ENCODE data around the gene TPSG1.
"Not testable (repeated sequence)": the region's sequence is repeated elsewhere in the genome, so short reads cannot be mapped to it uniquely, and the experiment has no call there.

The TPSG1 gene

DNA sequence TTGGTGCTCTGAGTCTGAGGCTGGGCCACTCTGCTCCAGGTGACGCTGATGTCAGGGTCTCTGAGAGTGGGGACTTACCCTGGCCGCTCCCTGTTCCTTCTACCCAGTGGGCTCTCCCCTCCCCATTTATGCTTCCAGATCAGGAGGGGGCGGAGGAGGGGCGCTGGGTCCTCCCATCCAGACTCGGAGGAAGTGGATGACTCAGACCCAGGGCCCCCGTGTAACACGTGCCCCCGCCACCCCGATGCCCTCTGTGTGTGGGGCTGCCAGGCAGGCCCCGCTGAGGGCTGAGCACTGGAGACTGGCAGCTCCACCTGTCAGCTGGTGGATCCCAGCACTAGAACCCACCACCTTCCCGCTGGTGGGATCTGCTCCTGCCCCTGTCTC lies 5.0 kb upstream of the TPSG1 start, which contains the start of gene TPSB2:
Gene TPSB2 (minus strand): TSS at position 101 of the 387 bp plus-strand sequence. CDS start 233 bp downstream, outside the sequence.
- DNase-seq, result not testable (repeated sequence)

DNA sequence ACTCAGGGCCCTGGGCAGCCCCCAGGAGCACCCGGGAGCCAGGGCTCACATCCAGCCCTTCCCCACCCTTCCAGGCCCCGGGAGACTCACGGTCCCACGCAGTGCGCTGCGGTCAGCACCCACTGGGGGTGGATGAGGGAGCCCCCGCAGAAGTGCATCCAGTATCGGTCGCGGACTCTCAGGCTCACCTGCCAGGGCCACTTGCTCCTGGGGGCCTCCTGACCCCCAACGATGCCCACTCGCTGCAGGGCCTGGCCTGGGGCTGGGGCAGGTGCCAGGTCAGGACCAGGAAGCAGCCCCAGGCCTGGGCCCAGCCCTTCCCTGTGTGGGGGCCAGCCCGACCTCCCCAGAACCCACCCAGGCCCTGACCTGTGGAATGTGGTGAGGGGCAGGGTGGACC lies 4.4 kb upstream of the TPSG1 start:
- not testable (repeated sequence) for DNase-seq

DNA sequence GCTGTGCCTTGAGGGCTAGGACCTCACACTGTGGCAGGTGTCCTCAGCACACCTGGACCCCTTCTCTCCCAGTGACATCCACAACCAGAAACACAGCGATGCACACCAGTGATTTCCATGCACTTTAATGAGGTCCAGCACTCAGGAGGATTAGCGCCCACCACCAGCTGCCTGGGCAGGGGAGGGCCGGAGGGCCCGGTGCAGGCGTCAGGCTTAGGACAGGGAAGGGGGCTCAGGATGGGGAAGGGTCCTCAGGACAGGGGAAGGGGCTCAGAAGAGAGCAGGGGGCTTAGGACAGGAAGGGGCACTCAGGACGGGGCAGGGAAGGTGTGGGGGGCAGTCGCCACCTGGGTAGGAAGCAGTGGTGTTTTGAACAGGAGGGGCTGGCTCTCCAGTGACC lies 3.2 kb upstream of the TPSG1 start:
- DNase-seq, result not testable (repeated sequence)

DNA sequence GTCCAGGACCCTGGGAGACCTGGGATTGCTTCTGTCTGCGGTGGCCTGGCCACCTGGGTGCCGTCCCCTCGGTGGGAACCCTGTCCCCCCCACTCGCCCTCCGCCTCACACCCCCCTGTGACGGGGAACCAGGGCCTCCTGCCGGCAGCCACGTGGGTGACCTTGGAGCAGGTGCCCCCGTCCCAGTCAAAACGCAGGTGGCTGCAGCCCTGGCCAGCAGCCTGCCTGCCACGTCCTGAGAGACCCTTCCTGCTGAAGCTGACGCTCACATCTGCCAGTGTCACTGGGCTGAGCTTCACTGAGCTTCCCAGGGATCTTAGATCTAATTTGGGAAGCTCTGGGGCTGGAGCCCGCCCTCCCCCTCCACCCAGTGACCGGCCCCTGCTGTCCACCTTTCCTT lies 1.6 kb upstream of the TPSG1 start:
- not testable (repeated sequence) for DNase-seq

DNA sequence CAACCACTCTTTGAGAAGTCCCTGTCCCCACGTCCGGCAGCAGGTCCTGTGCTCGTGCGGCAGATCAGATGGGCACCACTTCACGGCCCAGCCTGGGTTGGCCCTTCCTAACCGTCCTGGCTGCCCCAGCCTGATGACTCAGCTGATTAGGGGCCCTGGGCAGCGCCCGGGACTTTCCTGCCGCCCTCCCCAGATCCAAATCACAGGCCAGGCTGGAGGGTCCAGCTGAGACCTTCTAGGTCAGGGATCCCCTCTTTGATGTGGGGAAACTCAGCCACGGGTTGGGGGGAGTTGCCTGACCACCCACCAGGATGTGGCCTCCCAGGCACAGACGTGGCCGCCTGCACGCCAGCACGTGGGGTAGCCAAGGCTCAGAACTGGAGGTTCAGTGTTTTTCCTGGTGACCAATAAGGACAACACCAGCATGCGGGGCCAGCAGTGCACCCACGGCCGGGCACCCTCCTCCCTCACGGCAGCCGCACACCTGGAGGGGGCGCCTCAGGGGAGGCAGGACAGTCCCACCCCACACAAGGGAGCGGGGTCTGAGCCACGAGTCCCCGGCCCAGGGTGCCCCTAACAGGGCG lies 752 bp upstream of the TPSG1 start:
- not testable (repeated sequence) for DNase-seq

DNA sequence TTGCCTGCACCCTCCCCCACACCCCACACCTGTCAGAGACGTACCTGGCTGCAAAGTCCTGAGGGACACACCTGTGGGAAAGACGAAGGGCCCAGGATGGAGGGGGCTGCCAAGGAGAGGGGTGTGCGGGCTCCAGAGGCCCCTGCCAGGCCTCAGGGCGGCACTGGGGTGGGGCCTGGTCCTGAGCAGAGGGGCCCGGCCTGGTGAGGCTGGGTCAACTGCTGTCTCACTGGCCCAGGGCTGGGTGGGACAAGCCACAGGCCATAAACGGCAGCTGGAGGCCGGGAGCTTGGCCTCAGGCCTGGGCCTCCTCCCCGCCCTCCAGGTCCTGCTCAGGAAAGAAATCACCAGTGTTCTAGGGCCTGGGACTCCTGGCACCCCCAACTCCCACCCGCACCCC lies 510 bp downstream of the TPSG1 start:
- no peak for DNase-seq

DNA sequence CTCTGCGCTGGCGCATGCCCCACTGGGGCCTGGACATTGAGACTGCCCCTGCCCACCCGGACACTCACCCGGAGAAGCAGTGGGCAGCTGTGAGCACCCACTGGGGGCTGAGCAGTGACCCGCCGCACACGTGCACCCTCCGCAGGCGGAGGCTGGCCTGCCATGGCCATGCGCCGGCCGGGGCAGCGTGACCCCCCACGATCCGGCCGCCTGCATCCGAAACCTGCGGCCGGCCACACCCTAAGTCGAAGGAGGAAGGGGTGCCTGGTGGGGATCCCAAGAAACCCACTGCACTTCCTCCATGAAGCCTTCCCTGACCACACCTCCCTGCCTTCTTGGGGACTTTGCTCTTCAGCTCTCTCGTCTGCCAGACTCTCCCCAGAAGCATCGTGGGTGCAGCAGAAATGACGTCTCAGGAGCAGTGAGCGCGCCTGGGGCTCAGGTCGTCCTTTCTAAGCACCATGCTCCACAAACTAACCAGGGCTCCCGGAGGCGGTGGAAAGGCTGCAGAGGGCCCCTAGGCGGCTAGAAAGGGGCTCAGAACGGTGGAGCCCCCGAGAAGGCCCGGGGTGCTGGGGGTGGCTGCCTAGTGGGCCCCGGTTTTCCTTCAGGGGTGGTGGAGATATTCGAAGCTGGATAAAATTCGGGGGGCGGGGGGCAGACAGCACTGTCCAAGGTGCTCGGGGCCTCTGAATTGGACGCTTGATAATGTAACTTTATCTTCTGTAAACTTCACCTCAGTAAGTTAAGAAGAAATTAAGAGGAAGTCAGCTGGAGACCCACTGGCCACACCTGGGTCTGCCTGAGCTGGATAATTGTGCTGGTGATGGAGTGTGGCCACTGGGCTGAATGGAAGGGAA lies 1.5 kb downstream of the TPSG1 start:
- DNase-seq, result no peak

DNA sequence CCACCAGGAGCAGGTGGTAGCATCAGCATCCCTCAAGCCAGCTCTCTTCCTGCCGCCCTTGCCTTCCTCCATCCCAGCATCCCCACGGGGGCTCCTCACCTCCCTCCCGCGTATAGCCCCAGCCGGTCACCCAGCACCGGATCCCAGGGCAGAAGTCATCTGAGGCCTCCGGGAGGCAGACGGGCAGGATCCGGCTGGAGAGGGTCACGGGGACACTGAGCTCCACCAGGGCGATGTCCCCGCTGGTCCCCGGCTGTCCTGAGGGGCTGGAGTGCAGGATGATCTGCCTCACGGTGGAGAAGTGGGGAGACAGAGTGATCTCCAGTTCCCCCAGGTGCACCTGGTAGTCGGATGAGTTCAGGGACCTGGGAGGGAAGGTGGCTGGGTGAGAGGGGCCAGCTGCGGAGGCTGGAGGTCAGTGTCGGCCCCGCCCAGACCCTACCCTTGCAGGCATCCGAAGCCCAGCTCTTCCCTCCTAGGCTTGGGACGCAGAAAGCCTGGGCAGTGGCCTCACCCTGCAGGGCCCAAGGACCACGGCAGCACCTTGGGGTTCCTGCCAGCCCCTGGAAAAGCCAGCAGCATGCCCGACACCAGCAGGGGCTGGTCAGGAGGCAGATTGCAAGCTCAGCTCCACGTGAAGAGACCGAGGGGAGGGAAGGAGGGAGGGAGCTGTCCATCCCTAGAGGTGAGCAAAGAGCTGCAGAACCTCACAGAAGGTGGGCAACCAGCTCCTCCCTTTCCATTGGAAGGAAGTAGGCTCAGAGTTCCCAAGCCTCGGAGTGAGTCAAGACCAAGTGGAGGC lies 2.3 kb downstream of the TPSG1 start:
- DNase-seq, result no peak

DNA sequence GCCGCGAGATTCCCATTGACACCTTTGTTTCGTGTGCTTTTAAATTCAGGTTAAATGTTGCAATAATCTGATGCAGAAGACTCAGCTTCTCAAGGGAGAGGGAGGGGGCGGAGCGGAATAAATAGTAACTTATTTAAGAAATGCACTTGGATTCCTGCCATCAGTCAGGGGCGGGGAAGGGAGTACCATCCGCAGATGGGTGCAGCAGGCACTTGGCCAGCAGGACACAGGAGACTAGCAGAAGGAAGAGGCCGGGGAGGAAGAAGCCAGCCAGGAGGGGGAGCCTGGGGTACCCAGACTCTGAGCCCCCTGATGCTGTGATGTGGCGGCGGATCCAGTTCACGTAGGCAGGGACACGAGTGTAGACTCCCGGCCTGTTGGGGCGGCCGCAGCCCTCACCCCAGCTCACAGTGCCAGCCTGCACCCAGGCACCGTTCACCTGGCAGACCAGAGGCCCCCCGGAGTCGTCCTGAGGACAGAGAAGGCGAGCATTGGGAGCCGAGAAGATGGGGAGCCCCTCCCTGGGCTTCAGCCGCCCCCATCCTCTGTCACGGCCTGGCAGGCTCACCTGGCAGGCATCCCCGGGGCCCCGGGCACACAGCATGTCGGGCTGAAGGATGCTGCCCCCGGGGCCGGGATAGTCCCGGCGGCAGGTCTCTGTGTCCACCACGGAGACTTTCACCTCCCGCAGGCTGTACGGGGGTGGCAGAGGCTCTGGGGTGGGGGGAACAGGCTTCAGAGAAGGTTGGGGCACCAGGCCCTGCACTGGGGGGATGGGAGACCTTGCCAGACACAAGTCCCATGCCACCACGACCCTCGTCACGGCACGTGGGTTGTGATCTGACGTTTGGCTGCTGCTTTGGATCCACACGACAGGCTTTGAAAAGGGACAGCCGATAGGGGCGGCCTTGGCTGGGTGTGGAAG lies 3.2 kb downstream of the TPSG1 start:
- no peak for DNase-seq

DNA sequence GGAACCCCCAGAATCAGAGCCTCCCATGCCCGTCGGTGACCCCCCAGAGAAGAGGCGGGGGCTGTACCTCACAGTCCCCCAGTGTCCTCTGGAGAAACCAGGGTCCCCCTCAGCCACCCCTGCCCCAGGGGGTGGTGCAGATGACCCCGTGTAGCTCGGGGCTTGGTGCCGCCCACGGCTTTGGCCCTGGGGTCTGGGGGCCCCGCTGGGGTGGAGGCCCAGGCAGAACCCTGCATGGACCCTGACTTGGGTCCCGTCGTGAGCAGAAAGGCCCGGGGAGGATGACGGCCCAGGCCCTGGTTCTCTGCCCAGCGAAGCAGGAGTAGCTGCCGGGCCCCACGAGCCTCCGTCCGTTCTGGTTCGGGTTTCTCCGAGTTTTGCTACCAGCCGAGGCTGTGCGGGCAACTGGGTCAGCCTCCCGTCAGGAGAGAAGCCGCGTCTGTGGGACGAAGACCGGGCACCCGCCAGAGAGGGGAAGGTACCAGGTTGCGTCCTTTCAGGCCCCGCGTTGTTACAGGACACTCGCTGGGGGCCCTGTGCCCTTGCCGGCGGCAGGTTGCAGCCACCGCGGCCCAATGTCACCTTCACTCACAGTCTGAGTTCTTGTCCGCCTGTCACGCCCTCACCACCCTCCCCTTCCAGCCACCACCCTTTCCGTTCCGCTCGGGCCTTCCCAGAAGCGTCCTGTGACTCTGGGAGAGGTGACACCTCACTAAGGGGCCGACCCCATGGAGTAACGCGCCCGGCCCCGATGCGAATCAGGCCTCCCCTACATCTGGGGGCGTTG lies 4.0 kb downstream of the TPSG1 start:
- no peak for DNase-seq

DNA sequence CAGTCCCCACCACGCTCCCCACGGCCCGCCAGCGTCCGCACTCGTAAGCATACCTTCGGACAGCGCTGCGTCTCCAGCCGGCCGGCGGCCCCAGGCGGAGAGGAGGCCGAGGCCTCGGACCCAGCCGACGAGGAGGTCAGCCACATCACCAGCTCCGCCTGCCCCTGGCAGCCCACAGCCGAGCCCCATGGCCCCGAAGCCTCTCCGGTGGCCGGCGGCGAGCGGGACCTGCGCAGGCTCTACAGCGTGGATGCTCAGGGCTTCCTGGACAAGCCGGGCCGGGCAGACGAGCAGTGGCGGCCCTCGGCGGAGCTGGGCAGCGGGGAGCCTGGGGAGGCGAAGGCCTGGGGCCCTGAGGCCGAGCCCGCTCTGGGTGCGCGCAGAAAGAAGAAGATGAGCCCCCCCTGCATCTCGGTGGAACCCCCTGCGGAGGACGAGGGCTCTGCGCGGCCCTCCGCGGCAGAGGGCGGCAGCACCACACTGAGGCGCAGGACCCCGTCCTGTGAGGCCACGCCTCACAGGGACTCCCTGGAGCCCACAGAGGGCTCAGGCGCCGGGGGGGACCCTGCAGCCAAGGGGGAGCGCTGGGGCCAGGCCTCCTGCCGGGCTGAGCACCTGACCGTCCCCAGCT lies 4.9 kb downstream of the TPSG1 start:
- DNase-seq, result no peak

DNA sequence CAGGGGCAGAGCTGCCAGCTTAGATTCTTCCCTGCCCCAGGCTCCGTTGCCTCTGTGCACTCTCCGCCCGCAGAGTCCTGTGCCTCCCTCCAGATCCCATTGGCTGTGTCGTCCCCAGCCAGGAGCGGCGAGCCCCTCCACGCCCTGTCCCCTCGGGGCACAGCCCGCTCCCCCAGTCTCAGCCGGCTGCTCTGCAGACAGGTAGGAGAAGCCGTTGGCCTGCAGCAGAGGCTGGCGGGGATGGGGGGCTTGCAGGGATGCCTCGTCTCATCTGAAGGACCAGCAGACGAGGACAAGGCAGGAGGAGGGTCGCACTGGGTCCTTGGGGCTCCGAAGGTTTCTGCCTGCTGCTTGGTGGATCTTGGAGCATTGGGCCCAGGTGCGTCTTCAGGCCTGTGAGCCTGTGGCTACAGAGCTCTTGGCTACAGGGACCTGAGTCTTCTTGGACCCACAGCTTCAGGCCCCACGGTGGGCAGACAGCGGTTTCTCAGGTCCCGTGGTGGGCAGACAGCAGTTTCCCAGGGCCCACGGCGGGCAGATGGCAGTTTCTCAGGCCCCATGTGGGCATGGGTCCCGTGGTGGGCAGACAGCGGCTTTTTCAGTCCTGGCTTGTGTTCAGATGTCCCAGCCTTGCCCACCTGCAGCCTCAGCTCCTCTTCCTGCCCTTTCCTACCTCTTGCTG lies 6.0 kb downstream of the TPSG1 start:
- no peak for DNase-seq

DNA sequence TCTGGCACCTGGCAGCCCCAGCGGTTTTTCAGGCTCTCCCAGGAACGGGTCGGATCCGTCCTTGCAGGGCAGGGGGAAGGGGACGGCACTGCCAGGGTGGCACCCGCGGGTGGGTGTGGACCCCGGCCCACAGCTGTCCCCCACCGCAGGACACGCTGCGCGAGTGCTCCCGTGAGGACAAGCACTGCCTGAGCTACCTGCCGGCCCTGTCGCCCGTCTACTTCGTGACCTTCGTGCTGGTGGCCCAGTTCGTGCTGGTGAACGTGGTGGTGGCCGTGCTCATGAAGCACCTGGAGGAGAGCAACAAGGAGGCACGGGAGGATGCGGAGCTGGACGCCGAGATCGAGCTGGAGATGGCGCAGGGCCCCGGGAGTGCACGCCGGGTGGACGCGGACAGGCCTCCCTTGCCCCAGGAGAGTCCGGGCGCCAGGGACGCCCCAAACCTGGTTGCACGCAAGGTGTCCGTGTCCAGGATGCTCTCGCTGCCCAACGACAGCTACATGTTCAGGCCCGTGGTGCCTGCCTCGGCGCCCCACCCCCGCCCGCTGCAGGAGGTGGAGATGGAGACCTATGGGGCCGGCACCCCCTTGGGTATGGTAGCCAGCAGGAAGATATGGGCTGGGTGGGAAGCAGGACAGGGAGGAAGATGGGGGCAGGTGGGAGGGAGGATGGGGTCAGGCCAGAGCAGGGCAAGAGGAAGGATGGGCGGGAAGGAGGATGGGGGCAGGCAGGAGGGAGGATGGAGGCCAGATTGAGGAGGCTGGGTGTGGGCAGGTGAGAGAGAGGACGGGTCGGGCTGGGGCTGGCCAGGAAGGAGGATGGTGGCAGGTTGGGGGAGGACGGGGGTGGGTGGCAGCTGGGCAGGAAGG lies 6.8 kb downstream of the TPSG1 start:
- no peak for DNase-seq

DNA sequence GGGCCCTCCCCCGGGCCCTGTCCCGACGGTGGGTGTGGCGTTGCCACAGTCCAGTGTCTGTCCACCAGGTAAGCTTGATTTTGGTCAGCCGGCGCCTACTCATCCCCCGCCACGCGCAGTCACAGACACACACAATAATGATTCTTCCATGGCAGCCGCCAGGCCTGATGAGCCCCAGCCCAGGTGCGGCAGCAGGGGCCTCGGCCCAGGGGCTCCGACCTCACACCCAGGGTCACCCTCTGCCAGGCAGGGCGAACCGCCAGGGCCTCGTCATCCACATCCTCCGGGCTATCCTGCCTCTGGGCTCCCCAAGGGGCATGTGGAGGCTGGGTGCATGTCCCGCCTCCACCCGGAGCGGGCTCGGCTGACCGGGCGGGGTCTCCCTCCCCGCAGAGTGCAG lies 7.5 kb downstream of the TPSG1 start:
- DNase-seq, result no peak

DNA sequence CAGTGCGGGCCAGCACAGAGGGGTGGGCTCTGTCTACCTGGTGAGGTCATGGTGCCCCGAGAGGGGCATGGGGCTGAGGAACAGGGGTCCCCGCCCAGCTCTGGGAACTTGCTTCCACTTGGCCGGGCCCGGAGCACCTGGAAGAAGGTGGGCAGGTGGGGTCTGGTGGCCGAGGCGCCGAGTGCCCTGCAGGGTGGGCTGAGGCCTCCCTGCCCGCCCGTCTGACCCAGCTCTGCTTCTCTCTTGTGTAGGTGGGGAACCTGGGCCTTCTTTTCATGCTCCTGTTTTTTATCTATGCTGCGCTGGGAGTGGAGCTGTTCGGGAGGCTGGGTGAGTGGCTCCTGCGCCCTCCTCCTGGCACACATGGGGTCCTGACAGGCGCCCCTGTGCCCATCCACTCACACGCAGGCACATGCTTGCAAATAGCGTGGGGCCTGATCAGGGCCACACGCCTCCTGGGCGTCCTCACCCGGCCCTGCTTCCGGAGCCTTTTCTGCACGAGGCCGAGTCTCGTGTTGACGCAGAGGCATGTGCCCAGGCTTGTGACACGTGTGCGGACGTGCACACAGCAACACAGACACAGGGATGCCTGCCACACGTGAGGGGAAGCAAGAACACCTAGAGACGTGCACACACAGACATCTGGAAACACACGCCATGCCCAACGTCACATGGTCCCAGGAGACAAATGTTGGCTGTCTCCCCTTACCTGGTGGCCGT lies 8.2 kb downstream of the TPSG1 start:
- no peak for DNase-seq

DNA sequence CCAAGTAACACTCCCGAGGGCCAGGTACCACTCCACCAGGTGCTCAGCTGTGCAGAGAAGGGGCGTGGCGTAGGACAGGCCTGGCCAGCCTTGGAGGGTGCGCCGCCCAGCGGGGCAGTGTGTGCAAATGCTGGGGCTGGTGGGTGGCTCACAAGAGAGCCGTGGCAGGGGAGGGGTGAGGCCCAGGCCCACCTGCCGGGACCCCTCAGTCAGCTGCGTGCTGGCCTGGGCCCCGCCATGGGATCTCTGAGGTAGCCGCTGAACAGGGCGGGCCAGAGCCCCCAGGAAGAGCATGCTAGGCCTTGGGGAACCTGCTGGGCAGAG lies 8.8 kb downstream of the TPSG1 start:
- DNase-seq, result no peak

DNA sequence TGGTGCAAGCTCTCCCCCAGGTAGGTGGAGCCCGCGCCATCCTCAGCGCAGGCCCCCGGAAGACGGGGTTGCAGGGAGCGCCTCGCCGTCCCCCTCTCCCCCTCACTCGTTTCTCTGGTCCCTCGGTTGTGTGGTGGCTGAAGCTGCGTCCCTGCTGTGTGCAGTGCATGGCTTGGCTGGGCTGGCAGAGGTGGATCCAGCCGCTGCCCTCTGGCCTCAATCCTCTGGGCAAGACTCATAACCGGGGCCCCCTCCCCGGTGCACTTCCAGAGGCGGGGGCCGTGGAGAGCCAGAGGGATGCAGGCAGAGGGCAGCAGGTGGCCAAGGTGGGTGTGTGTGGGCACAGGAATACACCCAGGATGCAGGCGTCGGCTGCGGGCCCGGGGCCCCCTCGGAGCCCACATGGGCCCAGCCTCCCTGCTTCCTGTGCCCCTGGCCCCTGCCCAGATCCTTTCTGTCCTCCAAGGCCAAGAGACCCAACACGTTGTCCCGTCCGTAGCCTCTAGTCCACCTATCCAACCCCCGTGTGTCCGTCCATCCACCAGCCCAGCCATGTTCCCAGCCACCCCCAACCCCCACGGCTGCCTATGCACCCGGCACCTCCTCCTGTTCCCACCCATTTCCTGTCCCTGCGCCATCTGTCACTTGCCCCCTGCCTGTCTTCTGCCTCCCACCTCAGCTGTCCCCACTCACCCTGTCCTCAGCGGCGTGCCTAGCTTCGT lies 9.3 kb downstream of the TPSG1 start:
- DNase-seq, result no peak

DNA sequence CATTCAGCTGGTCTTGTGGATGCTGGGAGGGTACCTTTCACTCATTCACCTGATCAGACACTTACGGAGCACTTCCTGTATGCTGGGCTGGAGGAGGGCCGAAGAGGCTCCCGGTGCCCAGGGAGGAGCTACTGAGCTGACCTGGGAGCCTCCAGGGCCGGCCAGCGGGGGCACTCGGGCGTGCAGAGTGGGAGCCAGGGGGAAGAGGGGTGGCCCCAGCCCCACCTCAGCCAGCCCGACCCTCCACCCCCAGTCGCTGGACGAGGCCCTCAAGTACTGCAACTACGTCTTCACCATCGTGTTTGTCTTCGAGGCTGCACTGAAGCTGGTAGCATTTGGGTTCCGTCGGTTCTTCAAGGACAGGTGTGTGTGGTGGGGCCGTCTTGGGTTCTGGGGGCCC lies 10.3 kb downstream of the TPSG1 start:
- DNase-seq, result no peak

Measured in activated CD4-positive, CD25-positive, alpha-beta regulatory T cell treated with anti-CD3 and anti-CD28 coated beads, Interleukin-2, amount 50 U/mL, for 72 hours (primary cell).